Mesangial cell (primary cell): ENCODE results near the gene IER3IP1. TPM values are rescaled to one million over a fixed set of nuclear protein-coding genes. Genes with fewer than 3 reads are reported as not detected.

ENCODE experiments used
- total RNA-seq: library from RNA; depleted of rRNA; stranded (reverse); fragments of >200 nt; gene quantifications from 2 replicates; pipeline ENCODE4 v1.2.3, GENCODE V29; 2015

IER3IP1 gene
- total RNA-seq, result 5.7 and 10.4 TPM in 2 replicates

GRCh38 chr18:47175898-47176575, at the start of gene IER3IP1:
Gene IER3IP1 (minus strand): TSS chr18:47176364. CDS start chr18:47176277, 87 bp downstream.

GRCh38 chr18:47150029-47150823, 25.9 kb downstream of the IER3IP1 start, which contains the start of gene HDHD2:
Gene HDHD2 (minus strand): TSS chr18:47150500. CDS start chr18:47136439, 14,061 bp downstream.

Other genes with a start within 250 kb of the IER3IP1 start
- gene ELOA2, start 140.7 kb downstream of the IER3IP1 start, total RNA-seq, result not detected in 2 replicates
- 9.1 and 11.9 TPM in 2 replicates for gene HDHD2, start 25.9 kb downstream of the IER3IP1 start, total RNA-seq
- not detected in 2 replicates for gene SKOR2, start 75.3 kb upstream of the IER3IP1 start, total RNA-seq